NCI-H2196 treated with DMSO at 0.1 percent for 48 hours (cell line): ENCODE measurements around the gene GREB1L.
"Not testable (repeated sequence)": the region's sequence is repeated elsewhere in the genome, so short reads cannot be mapped to it uniquely, and the experiment has no call there.

Experiments used
- DNase-seq: peaks from one replicate; lab custom pipeline; 2025; ENCODE audit not compliant: unreplicated experiment; lab: John Stamatoyannopoulos, UW

GREB1L gene

GRCh38 chr18:21362831-21363230 lies 120.8 kb downstream of the GREB1L start:
- DNase-seq = no peak

GRCh38 chr18:21363348-21363747 lies 121.3 kb downstream of the GREB1L start:
- no peak for DNase-seq

DNA sequence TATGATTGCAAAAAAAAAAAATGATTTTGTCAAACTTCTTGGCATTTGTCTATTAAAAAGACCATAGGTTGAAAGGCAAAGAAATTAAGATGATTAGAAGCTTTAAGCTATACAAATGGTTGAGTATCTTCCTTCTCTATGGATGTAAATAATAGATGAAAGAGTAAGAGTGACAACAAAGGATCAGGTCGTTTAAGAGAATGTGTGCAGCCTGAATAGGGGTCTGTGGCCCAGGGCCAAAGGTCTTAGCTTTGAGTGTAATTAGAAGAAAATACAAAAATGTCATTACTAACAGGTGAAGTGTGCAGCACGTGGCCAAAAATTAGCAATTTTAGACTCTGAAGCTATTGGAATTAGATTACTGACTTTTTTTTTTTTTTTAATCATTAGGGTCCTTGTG lies 122.4 kb downstream of the GREB1L start:
- no peak for DNase-seq

GRCh38 chr18:21366896-21367295 lies 124.9 kb downstream of the GREB1L start:
- no peak for DNase-seq

DNA sequence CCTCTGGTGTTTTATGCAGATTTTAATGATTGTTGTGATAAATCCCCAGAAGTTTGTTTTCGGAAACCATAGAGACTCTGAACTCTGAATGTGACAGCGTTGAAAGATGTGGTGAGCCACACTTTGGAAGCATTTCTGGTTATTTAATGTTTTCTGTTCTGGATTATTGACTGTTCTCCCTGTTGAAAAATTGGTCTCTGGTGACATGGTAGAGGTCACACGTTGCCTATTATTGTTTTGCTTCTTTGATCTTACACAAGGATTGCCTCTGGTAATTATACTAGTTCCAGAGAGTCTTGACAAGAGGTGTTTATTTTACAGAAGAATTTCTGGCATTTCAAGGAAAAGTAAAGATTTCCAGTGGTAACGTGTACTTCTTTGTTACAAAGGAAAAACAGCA lies 127.1 kb downstream of the GREB1L start:
- no peak for DNase-seq

DNA sequence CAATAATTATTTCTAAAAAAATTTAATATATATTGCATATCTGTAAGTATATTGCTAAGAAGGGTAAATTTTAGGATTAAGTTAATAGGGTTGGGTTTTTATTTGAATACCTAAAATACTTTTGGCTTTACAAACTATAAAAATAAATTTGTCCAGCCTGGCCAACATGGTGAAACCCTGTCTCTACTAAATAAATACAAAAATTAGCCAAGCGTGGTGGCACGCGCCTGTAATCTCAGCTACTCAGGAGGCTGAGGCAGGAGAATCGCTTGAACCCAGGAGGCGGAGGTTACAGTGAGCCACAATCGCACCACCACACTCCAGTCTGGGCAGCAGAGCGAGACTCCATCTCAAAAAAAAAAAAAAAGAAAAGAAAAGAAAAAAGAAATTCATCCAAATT lies 127.6 kb downstream of the GREB1L start:
- not testable (repeated sequence) for DNase-seq

GRCh38 chr18:21383031-21383430 lies 141.0 kb downstream of the GREB1L start:
- DNase-seq = no peak

GRCh38 chr18:21386523-21387240 lies 144.7 kb downstream of the GREB1L start:
- no peak for DNase-seq

DNA sequence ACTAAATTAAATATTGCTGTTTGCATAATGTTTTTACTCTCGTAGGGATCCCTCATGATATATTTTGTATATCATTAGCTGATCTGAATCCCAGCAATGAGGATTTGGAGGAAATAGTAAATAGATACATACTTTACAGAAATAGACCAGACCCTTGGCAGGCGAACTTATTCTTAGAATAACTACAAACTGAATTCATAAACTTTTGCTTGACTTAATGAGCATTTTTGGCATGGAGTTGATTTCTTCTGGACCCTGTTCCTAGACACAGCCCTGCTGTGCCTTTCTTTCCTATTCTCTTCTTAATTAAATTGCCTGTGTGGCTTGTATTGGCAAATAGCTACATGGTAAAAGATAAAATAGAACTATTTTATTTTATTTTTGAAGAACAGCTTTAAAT lies 145.9 kb downstream of the GREB1L start:
- DNase-seq = no peak

DNA sequence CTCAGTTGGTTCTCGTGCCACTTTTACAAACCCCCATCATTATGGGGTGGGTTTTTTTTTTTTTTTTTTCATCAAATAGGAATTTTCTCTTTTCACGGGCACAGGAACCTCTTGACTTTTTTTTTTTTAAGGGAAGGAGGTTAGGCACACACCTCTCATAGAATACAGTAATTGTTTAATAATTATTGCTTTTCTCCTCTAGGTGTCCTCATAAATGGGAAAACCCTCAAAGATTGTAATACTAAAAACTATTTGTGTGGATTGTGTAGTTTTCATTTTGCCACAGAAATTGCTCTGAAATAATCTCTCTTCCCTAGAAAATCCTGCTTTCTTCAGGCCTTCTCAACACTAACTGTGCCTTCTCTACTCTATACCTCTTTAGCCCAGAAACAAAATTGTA lies 147.3 kb downstream of the GREB1L start:
- no peak for DNase-seq

DNA sequence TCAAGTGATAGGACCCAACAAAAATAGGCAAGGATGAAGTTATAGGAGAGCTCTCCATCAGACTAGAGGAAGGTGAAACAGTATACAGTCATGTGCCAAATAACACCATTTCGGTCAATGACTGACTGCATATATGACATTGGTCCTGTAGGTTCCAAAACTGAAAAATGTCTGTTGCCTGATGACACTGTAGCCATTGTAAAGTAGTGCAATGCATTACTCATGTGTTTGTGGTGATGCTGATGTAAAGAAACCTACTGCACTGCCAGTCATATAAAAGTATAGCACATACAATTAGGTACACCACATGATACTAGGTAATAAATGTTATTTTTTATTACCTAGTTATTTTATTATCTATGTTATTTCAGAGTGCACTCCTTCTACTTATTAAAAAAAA lies 147.9 kb downstream of the GREB1L start:
- DNase-seq = no peak

DNA sequence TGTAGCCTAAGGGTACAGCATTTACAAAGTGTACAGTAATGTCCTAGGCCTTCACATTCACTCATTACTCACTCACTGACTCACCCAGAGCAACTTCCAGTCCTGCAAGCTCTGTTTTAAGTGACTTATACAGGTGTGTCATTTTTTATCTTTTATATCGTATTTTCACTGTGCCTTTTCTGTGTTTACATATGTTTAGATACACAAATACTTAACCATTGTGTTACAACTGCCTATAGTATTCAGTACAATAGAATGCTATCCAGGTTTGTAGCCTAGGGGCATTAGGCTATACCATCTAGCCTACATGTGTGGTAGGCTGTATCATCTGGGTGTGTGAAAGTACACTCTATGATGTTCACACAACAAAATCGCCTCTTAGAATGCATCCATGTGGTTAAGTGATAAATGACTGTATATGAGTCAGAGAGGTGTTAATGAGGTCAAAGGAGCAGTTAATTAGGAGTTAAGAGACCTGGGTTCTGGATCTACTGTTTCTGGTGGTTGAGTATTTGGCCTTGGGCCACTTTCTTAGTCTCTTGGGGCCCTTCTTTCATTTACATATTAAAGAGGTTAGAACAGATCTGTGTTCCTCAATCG lies 149.1 kb downstream of the GREB1L start:
- no peak for DNase-seq

DNA sequence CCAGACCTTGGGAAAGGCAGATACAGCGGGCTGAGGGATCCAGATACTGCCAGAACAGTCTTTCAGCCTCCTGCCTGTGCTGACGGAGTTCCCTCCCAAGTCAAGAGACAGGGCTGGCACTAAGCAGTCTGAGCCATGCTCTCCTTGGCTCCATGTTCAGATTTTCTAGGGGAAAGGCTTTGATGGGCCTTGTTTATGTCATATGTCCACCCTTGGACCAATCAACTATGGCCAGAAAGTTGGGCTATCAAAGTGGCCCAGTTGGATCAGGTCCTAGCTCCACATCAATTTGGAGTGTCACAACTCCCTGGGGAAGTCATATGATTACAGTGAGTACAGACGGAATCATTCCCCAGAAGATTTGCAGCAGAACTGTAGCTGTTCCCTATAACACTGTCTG lies 152.0 kb downstream of the GREB1L start:
- DNase-seq = no peak

- DNase-seq = no peak
Observed at GRCh38 chr18:21398121-21398520, 156.1 kb downstream of the GREB1L start.

DNA sequence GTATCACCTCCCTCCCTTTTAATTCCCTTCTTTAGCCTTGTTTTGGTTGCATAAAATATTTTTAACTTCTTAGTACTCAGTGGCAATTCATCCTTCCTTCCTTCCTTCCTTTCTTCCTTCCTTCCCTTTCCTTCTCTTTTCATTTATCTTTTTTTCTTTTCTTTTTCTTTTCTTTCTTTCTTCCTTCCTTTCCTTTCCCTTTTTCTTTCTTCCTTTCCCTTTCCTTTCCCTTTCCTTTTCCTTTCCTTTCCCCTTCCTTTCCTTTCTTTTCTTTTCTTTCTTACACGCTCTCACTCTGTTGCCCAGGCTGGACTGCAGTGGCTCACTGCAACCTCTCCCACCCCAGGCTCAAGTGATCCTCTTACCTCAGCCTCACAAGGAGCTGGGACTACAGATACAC lies 160.2 kb downstream of the GREB1L start:
- DNase-seq = no peak

DNA sequence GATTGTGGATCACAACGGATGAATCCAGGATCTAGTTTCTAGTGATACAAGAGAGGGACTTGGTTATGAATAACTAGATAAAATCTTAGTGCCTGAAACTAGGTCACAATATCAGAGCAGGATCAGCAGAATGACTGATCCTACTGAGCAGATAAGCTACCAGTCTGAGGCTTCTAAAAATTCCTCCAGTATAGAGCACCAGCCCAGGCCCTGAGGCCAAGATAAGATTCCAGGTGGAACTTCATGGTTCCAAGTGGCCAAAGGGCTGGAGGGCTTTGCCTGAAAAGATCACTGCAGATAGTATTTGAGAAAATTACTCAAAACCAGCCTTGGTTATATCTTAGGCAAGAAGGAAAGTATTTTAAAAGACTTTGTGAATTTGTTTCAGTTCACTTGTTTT lies 162.4 kb downstream of the GREB1L start:
- no peak for DNase-seq

- DNase-seq = no peak
Observed at GRCh38 chr18:21406116-21406515, 164.1 kb downstream of the GREB1L start.

GRCh38 chr18:21408681-21409080 lies 166.6 kb downstream of the GREB1L start:
- no peak for DNase-seq

- DNase-seq = no peak
Observed at GRCh38 chr18:21433436-21433835, 191.4 kb downstream of the GREB1L start.

- DNase-seq = no peak
Observed at GRCh38 chr18:21439431-21439846, 197.4 kb downstream of the GREB1L start.

DNA sequence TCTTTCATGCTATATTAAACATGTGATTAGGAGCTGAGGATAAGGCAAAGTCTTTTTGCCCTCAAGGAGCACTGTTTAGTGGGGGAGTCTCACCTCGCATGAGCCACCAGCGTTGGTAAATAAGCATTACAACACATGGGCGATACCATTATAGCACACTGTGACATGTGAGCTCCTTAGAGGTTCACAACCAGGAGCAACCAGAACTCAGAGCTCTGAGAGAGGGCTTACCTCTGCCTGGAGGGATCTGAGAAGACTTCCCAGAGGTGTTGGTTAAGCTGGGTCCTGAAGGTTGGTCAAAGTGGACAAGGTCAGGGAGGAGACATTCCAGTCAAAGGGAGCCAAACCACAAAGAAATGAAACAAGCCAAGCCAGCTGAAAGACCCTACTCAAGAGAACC lies 199.6 kb downstream of the GREB1L start:
- no peak for DNase-seq

- DNase-seq = no peak
Observed at GRCh38 chr18:21443776-21444464, 201.9 kb downstream of the GREB1L start.
